GM18907 (cell line): ENCODE data around the gene C3orf38.
A peak's percentile ranks its signal among the peaks of the same experiment; 100 is the strongest.
"Not testable (repeated sequence)": the region's sequence is repeated elsewhere in the genome, so short reads cannot be mapped to it uniquely, and the experiment has no call there.

ENCODE experiments used
- ATAC-seq: cut with Tn5 transposase; IDR thresholded peaks from one replicate; pipeline ENCODE4 v1.9.1; 2021; ENCODE audit warnings: mild to moderate bottlenecking, moderate library complexity; ENCODE audit not compliant: unreplicated experiment

The C3orf38 gene

DNA sequence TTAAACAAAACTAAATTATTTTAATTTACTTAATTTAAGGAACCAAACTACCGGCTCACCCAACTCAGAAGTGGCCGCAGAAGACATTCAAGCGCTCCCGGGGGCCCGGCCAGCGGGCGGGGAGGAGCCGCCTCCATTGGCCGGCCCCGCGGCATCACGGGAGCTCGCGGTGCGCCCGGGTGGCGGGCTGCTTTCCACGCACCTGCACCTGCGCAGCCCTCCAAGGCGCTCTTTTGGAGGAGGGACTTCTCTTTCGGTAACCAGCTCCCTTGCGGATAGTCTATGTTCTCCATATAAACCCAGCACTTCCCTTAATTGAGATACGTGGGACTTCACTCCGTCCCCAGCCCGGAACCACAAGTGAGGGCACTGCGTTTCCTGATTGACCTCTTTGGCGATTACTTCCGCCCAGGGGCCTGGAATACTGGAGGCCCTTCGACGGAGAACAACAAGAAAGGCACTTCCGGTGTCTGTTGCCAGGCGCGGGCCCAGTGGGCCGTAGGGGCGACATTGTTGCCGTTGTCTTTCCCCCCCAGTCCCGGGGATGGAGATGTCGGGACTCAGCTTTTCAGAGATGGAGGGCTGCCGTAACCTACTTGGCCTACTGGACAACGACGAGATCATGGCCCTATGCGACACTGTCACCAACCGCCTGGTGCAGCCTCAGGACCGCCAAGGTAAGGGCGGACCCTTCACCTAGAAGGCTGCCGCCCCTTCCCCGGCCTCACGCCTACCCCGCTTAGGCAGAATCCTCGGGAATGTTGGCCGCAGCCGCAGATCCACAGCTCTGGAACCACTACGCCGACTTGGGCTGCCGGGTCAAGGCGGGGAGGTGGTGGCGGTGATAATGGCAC lies at the start of gene C3orf38:
TSS of gene C3orf38 (plus strand) at position 451 of the 854 bp plus-strand sequence. CDS start at position 545, 94 bp downstream.
- peak; percentile 88 for ATAC-seq

DNA sequence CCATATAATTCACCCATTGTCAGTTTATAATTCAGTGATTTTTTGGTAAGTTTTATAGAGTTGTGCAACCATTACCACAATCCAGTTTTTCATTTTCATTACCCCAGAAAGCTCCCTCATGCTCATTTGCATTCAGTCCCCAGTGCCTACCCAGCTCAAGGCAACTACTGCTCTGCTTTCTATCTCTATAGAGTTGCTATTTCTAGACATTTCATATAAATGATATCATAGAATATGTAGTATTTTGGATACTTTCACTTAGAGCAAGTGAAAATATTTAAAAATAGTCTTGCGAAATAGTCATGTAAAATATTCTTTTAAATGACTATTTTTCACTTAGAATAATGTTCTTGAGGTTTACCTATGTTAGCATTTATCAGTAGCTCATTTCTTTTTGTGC lies 48.6 kb upstream of the C3orf38 start:
- ATAC-seq: peak; percentile 85

DNA sequence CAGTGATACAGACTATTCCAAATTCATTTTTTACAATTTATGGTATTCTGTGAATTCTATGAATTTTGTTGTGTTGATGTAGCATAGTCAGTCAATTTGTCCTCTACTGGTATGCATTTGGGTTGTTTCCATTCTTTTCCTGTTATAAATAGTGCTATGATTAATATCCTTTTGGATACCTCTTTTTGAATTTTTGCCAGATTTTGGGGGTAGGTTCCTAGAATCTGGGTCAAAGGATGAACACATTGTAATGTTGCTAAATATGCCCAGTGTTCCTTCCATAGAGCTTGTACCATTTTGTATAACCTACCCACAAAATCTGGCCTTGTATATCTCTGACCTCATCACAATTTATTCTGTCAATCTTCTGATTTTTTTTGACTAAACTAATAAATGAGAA lies 44.4 kb upstream of the C3orf38 start:
- ATAC-seq: no peak

DNA sequence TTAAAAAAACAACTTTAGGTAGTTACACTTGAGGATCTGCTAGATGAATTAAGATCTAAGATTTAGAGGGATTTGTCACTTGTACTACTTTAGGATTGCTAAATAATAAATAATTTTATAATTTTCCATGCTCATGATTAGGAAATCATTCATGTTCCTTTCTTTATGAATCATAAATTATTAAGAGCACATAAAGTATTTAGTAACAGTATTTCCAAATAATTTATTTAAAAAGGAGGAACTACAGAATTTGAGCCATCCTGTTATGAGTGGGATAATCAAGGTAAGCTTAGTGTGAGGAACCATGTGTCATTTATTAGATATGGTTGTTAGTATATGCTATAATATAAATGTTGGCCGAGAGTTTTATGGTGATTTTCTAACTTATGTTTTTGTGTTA lies 37.5 kb upstream of the C3orf38 start:
- ATAC-seq: no peak

DNA sequence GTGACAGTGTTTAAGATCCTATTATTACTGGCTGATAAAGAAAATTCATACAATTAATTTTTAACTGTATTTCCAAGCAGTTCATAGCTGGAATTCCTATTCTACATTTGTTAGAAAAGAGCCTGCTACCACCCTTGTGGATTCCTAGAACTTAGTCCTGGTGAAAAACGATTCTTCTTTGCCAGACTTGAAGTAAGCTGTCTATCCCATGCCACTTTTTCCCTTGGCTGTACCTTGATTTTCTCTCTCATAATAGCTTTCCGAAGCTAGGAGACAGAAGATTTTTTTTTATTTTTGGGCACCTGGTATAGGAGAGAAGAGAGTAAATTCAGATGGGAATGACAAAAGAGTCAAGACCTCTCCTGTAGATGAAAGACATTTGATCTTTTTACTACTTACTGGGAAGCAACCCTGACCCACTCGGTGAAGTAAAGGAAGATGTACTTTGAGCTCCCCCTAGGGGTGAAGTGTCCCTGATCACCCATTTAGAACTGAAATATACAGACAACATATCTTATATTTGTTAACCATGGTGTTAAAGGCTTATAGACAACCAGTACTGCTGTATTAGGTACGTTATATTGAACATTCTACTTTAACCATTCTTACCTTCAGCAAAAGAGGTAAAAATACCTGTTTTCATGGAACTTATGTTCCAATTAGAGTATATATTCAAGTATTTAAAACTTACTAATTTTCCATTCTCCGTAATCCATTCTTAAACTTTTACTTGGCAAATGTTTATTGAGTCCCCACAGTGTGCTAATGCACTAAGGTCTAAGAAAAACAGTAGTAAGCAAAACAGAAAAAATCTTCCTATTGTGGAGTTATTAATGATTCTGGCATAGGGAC lies 36.2 kb upstream of the C3orf38 start:
- peak; percentile 94 for ATAC-seq

DNA sequence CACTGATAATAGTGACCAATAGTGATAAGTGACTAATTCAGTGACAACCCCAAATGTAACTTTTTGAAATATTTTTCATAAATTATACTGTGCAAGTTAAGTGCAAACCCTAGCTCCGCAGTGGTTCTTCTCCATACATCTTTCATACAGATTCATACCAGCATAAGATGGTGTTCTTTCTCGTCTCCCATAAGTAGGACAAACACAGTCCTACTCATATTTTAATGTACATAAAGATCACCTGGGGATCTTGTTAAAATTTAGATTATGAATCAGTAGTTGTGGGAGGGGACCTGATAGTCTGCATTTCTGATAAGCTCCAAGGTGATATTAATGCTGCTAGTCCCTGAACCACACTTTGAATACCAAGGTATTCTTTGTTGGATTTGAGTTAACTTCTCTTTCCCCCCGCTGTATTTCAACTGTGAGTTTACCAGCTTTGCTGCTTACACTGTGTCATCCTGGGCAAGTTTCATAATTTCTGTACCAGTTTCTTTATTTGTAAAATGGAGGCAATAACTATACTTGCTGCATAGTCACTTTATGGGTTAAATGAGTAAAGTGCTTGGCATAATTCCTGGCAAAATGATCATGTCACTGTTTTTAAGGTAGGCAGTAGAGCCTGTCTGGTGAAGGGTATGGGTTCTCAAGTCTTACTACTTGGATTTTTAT lies 34.7 kb upstream of the C3orf38 start:
- ATAC-seq: no peak

DNA sequence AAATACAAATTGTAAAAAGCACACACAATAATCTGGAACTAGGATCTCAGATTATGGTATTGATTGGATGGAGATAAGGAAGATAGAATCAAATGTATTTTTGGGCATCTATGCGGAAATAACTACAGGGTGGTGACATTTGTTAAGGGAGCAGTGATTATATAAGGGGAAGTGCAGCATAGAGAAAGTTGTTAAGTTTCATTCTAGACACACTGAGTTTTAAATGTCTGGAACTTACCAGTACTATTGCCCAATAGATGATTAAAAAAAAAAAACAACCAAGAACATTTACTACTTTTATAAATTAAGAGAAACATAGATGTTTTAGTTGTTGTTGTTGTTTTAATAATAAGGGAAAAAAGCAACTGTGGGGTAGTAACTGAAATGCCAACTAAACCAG lies 32.1 kb upstream of the C3orf38 start:
- ATAC-seq: no peak

DNA sequence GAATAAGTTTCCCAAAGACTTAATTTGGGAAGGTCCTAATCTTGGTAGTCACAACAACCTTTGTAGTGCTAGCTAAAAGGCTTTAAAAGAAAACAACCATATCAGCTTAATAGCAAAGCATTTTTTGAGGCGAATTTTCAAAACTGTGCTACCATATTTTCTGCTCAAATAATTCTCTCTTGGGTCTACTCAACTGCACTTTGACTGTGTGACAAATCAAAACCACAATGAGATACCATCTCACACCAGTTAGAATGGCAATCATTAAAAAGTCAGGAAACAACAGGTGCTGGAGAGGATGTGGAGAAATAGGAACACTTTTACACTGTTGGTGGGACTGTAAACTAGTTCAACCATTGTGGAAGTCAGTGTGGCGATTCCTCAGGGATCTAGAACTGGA lies 31.2 kb upstream of the C3orf38 start:
- not testable (repeated sequence) for ATAC-seq

- ATAC-seq: no peak
Observed at GRCh38 chr3:88123526-88123925, 26.2 kb upstream of the C3orf38 start.

- ATAC-seq: no peak
Observed at GRCh38 chr3:88131695-88132094, 18.1 kb upstream of the C3orf38 start.

DNA sequence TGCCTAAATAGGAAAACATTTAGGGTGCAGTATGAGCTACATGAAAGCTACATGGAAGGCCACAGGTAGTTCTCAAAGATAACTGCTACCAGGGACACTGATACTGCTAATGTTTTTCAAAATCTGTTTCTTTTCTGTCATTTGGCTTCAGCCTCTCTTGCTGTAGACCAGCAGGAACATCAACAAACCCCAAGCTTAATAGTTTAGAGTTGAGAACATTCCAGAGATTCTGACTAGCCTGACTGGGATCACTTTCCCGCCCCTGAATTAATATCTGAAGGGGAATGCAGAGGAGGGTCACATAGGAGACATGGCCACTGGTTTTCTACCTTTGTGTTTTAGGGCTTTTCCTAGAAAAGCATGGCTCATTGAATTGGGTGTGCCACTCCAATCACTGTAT lies 16.9 kb upstream of the C3orf38 start:
- no peak for ATAC-seq

- ATAC-seq: no peak
Observed at GRCh38 chr3:88133711-88134263, 16.0 kb upstream of the C3orf38 start.

- ATAC-seq: no peak
Observed at GRCh38 chr3:88137836-88138235, 11.9 kb upstream of the C3orf38 start.

- peak; percentile 3 for ATAC-seq
Observed at GRCh38 chr3:88141458-88142083, 8.2 kb upstream of the C3orf38 start.

DNA sequence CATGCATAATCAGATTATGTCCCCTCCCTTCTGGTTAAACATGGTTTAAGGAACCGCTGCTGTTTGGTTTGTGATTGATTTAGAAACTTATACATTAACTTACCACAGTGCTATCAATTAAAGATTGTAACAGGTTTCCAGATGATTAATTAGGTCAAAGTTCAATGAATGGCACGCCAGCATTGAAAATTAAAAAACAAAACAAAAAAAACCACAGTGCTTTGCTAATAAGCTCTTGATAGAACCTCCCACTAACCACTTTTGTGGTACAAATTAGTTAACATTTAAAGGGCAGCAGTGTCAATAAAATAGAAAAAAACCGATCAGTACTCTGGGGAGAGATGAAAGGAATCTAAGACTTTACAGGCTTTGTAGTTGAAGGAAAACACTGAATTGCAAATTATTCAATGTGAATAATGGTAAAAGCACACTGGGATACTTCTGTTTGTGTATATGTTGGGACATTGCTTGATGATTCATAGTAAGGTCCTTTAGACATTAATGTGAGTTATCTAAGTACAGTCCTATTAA lies 7.6 kb upstream of the C3orf38 start:
- peak; percentile 78 for ATAC-seq

DNA sequence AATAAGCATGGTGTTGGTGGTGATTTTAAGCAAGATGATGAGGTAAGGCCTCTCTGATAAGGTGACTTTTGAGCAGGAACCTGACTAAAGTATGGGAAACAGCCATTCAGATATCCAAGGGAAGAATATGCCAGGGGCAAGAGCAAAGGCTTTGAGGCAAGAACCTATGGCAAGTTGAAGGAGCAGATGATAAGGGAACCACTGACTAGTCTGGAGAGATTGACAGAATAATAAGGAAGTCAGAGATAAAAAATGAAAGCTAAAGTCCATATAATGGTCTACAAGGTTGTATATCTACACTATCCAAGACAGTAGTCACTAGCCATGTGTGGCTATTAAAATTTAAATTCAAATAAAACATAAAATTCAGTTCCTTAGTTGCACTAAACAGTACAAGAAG lies 2.5 kb upstream of the C3orf38 start:
- ATAC-seq: no peak

DNA sequence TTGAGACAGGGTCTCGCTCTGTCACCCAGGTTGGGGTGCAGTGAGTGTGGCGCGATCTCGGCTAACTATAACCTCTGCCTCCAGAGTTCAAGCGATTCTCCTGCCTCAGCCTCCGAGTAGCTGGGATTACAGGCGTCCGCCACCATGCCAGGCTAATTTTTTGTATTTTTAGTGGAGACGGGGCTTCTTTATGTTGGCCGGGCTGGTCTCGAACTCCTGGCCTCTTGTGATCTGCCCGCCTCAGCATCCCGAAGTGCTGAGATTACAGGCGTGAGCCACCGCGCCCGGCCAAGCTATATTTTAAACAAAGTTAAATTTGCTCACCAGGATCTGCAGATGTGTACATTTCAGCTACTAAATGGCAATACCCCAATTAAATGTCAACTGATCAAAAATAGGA lies 1.1 kb upstream of the C3orf38 start:
- no peak for ATAC-seq

- peak; percentile 28 for ATAC-seq
Observed at GRCh38 chr3:88149101-88149508, 654 bp upstream of the C3orf38 start.

DNA sequence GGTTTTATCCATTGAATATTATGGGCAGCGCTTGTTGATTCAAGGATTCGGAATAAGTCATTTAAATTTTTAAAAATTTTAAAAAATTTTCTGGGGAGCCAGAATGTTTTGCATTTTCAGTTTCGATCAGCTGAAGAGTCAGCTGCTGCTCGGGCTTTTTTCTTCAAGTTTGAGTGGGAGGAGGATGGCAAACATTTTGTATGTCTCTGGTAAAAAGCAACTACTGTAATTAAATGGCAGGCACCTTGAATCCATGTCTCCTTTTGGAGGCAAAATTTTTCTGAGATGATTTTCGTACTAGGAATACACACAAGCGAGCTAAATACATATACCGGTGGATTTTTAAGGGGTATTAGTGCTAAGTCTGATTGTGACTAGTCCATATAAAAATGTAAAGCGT lies 612 bp downstream of the C3orf38 start:
- ATAC-seq: peak; percentile 32

DNA sequence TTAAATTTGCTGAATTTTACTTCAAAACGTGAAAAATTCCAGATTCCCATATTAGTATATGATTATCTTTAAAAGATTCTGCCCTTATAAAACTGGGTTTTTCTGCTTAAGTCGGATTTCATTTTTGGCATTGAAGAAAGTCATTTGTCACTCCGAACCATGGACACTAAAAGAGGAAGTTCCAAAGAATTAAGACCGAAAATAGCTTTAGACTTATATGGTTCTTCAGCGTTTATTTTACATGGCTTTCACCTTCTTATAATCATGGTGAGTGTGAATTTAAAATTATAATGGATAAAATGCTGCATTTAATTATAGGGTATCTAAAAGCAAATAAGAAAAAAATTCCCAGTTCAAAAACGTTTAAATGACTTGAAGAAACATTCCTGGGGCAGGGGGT lies 1.0 kb downstream of the C3orf38 start:
- no peak for ATAC-seq
